ENCODE results near the gene FHOD1.

The FHOD1 gene

GRCh38 chr16:67283826-67284555 is 36.7 kb upstream of the FHOD1 start:
- H3K9me3 ChIP-seq, result no peaks in the 10 kb centered on the region
- H3K4me1 ChIP-seq, result peaks cover 35% of the 10 kb centered on the region
- H4K20me1 ChIP-seq, result no peaks in the 10 kb centered on the region
- H3K4me2 ChIP-seq, result peak overlapping the region; percentile 83
- H3K9ac ChIP-seq, result peak overlapping the region; percentile 51
- no peak for TF ChIP-seq Cebpa-rat (IDR thresholded peaks at IDR 0.05)
- H3K27me3 ChIP-seq, result no peaks in the 10 kb centered on the region
- H3K4me3 ChIP-seq, result no peak overlapping the region
- H3K27ac ChIP-seq, result peak overlapping the region; percentile 38
- no peaks in the 10 kb centered on the region for H3K36me3 ChIP-seq

GRCh38 chr16:67283039-67283825 is 36.0 kb upstream of the FHOD1 start:
- no peak overlapping the region for H3K4me3 ChIP-seq
- no peak for TF ChIP-seq Cebpa-rat (IDR thresholded peaks at IDR 0.05)
- no peaks in the 10 kb centered on the region for H3K36me3 ChIP-seq
- no peaks in the 10 kb centered on the region for H3K9me3 ChIP-seq
- H3K4me2 ChIP-seq, result peak overlapping the region; percentile 83
- peak overlapping the region; percentile 51; the same call in 1 of the 2 replicates for H3K9ac ChIP-seq
- no peak overlapping the region for H3K27ac ChIP-seq
- H3K4me1 ChIP-seq, result peaks cover 41% of the 10 kb centered on the region
- no peaks in the 10 kb centered on the region for H4K20me1 ChIP-seq
- H3K27me3 ChIP-seq, result peaks cover 4% of the 10 kb centered on the region; the same call in 1 of the 2 replicates

GRCh38 chr16:67282447-67282805 is 35.1 kb upstream of the FHOD1 start:
- Histone ChIP-seq H3K9ac (no peak overlapping the region), H3K9me3 (no peaks in the 10 kb centered on the region), H3K4me3 (no peak overlapping the region), H3K27ac (no peak overlapping the region), H3K4me2 (no peak overlapping the region), H3K36me3 (peaks cover 3% of the 10 kb centered on the region; the same call in 1 of the 2 replicates), H4K20me1 (no peaks in the 10 kb centered on the region), H3K4me1 (peaks cover 48% of the 10 kb centered on the region), H3K27me3 (peaks cover 4% of the 10 kb centered on the region; the same call in 1 of the 2 replicates)
- no peak for TF ChIP-seq Cebpa-rat (IDR thresholded peaks at IDR 0.05)

GRCh38 chr16:67281536-67282446 is 34.5 kb upstream of the FHOD1 start:
- H3K9ac ChIP-seq, result no peak overlapping the region
- peaks cover 10% of the 10 kb centered on the region for H3K36me3 ChIP-seq
- no peak overlapping the region for H3K4me3 ChIP-seq
- no peaks in the 10 kb centered on the region for H3K9me3 ChIP-seq
- no peak overlapping the region for H3K4me2 ChIP-seq
- peaks cover 45% of the 10 kb centered on the region for H3K4me1 ChIP-seq
- H4K20me1 ChIP-seq, result no peaks in the 10 kb centered on the region
- no peak for TF ChIP-seq Cebpa-rat (IDR thresholded peaks at IDR 0.05)
- H3K27ac ChIP-seq, result no peak overlapping the region
- peaks cover 4% of the 10 kb centered on the region; the same call in 1 of the 2 replicates for H3K27me3 ChIP-seq

GRCh38 chr16:67280090-67281015 is 33.1 kb upstream of the FHOD1 start:
- 0 out of 2 replicates have a peak overlapping the region, but pooled peaks have one; percentile 98 for H3K4me2 ChIP-seq
- no peak overlapping the region for H3K9ac ChIP-seq
- no peak overlapping the region for H3K27ac ChIP-seq
- H3K27me3 ChIP-seq, result peaks cover 4% of the 10 kb centered on the region; the same call in 1 of the 2 replicates
- no peaks in the 10 kb centered on the region for H3K9me3 ChIP-seq
- TF ChIP-seq Cebpa-rat (IDR thresholded peaks at IDR 0.05), result no peak
- no peak overlapping the region for H3K4me3 ChIP-seq
- H4K20me1 ChIP-seq, result no peaks in the 10 kb centered on the region
- peaks cover 23% of the 10 kb centered on the region for H3K36me3 ChIP-seq
- H3K4me1 ChIP-seq, result peaks cover 45% of the 10 kb centered on the region

GRCh38 chr16:67279296-67280089 is 32.2 kb upstream of the FHOD1 start, which contains the start of gene PLEKHG4:
TSS of gene PLEKHG4 (plus strand) at chr16:67279532. CDS start at chr16:67280045, 513 bp downstream.
- Histone ChIP-seq H3K4me3 (peak within 1 kb of the TSS; percentile 73), H3K4me1 (peaks cover 37% of the 10 kb centered on the region), H3K4me2 (peak within 1 kb of the TSS; percentile 98), H3K9ac (peak within 1 kb of the TSS; percentile 82), H3K36me3 (peaks cover 24% of the 10 kb centered on the region), H4K20me1 (no peaks in the 10 kb centered on the region), H3K9me3 (no peaks in the 10 kb centered on the region), H3K27me3 (peaks cover 4% of the 10 kb centered on the region; the same call in 1 of the 2 replicates), H3K27ac (peak within 1 kb of the TSS; percentile 73)
- no peak for TF ChIP-seq Cebpa-rat (IDR thresholded peaks at IDR 0.05)

- H3K27ac ChIP-seq, result peak overlapping the region; percentile 73
- H3K4me2 ChIP-seq, result peak overlapping the region; percentile 98
- H4K20me1 ChIP-seq, result no peaks in the 10 kb centered on the region
- peak overlapping the region; percentile 73 for H3K4me3 ChIP-seq
- H3K4me1 ChIP-seq, result peaks cover 31% of the 10 kb centered on the region
- peak overlapping the region; percentile 82 for H3K9ac ChIP-seq
- no peaks in the 10 kb centered on the region for H3K9me3 ChIP-seq
- TF ChIP-seq Cebpa-rat (IDR thresholded peaks at IDR 0.05), result no peak
- H3K27me3 ChIP-seq, result peaks cover 4% of the 10 kb centered on the region; the same call in 1 of the 2 replicates
- peaks cover 24% of the 10 kb centered on the region for H3K36me3 ChIP-seq
Observed at GRCh38 chr16:67278773-67279295, 31.6 kb upstream of the FHOD1 start.
